GM23338 (cell line): ENCODE results near the gene TNFSF8. TPM values are rescaled to one million over a fixed set of nuclear protein-coding genes. Genes with fewer than 3 reads are reported as not detected.
A peak's percentile ranks its signal among the peaks of the same experiment; 100 is the strongest.

ENCODE experiments used
- ATAC-seq: fragments of 200-7000 bp; cut with Tn5 transposase; 3 replicates; pipeline ENCODE4 v1.9.1; 2020
- DNase-seq: peaks from one replicate; pipeline ENCODE4 v3.0.0-alpha.2; 2015; ENCODE audit warnings: low spot score
- H2AFZ ChIP-seq: fragments of 200-600 bp; sonication (generic); 2 replicates; pipeline ENCODE4 v1.8.0; 2016; ENCODE audit warnings: antibody characterized with exemption, mild to moderate bottlenecking, moderate library complexity
- H3F3A ChIP-seq: fragments of 200-600 bp; sonication (generic); replicated peaks from 2 replicates; pipeline ENCODE4 v1.8.0; 2017; ENCODE audit warnings: antibody characterized with exemption, mixed run types, low read depth
- H3K27ac ChIP-seq: fragments of 200-600 bp; sonication (generic); 2 replicates; pipeline ENCODE4 v1.6.1; 2016; ENCODE audit warnings: low read depth
- H3K27me3 ChIP-seq: fragments of 200-600 bp; sonication (generic); 2 replicates; pipeline ENCODE4 v1.8.0; 2016; ENCODE audit warnings: mild to moderate bottlenecking, mixed run types, moderate library complexity; ENCODE audit not compliant: insufficient read depth
- H3K36me3 ChIP-seq: fragments of 200-600 bp; sonication (generic); 2 replicates; pipeline ENCODE4 v1.8.0; 2016; ENCODE audit warnings: mild to moderate bottlenecking; ENCODE audit not compliant: insufficient read depth
- H3K4me1 ChIP-seq: fragments of 200-600 bp; sonication (generic); 2 replicates; pipeline ENCODE4 v1.8.0; 2016; ENCODE audit warnings: mild to moderate bottlenecking, moderate library complexity; ENCODE audit not compliant: insufficient read depth
- H3K4me2 ChIP-seq: fragments of 200-600 bp; sonication (generic); 2 replicates; pipeline ENCODE4 v1.7.1; 2017; ENCODE audit warnings: mixed run types
- H3K4me3 ChIP-seq: fragments of 200-600 bp; sonication (generic); 2 replicates; pipeline ENCODE4 v1.6.1; 2016; ENCODE audit warnings: mixed run types
- H3K79me2 ChIP-seq: fragments of 200-600 bp; sonication (generic); replicated peaks from 2 replicates; pipeline ENCODE4 v1.8.0; 2017; ENCODE audit warnings: mild to moderate bottlenecking; ENCODE audit not compliant: insufficient read depth
- H3K9me2 ChIP-seq: fragments of 200-600 bp; sonication (generic); 2 replicates; pipeline ENCODE4 v1.8.0; 2017; ENCODE audit not compliant: insufficient read depth
- H4K20me1 ChIP-seq: fragments of 200-600 bp; sonication (generic); replicated peaks from 2 replicates; pipeline ENCODE4 v1.8.0; 2017; ENCODE audit warnings: mild to moderate bottlenecking; ENCODE audit not compliant: insufficient read depth
- H3K27ac Mint-ChIP-seq: 2 replicates; pipeline ENCODE4 v1.8.0; 2020; ENCODE audit warnings: inconsistent platforms, mild to moderate bottlenecking, moderate library complexity, mixed read lengths
- H3K27me3 Mint-ChIP-seq: 3 replicates; pipeline ENCODE4 v1.8.0; 2022; ENCODE audit warnings: low read depth, mild to moderate bottlenecking, moderate library complexity, mixed read lengths, inconsistent platforms; ENCODE audit not compliant: insufficient read depth, poor library complexity
- H3K36me3 Mint-ChIP-seq: 3 replicates; pipeline ENCODE4 v1.8.0; 2021; ENCODE audit warnings: low read depth, mild to moderate bottlenecking, inconsistent platforms, moderate library complexity, mixed read lengths
- H3K4me1 Mint-ChIP-seq: 3 replicates; pipeline ENCODE4 v1.8.0; 2020; ENCODE audit warnings: mild to moderate bottlenecking, inconsistent platforms, mixed read lengths
- H3K4me3 Mint-ChIP-seq: 3 replicates; pipeline ENCODE4 v1.8.0; 2021; ENCODE audit warnings: moderate library complexity, mild to moderate bottlenecking, inconsistent platforms, mixed read lengths
- H3K9me3 Mint-ChIP-seq: 3 replicates; pipeline ENCODE4 v1.8.0; 2020; ENCODE audit warnings: moderate library complexity, mild to moderate bottlenecking, inconsistent platforms, mixed read lengths
- EZH2phosphoT487 ChIP-seq: fragments of 200-600 bp; sonication (generic); IDR thresholded peaks from one replicate; pipeline ENCODE4 v1.8.1; 2018; ENCODE audit warnings: antibody characterized with exemption; ENCODE audit not compliant: unreplicated experiment
- POLR2AphosphoS5 ChIP-seq: IDR thresholded peaks from 2 replicates; pipeline ENCODE4 v1.6.1; 2016; ENCODE audit warnings: antibody characterized with exemption, low read depth
- ZNF331 ChIP-seq: fragments of 250-450 bp; sonication (Bioruptor Pico); IDR thresholded peaks from 2 replicates; pipeline ENCODE4 v1.5.0; 2020; ENCODE audit warnings: low read depth, mild to moderate bottlenecking, moderate library complexity
- polyA plus RNA-seq: library from polyadenylated mRNA; unstranded; fragments of >200 nt; fragmentation: Nextera tagmentation; extraction: Ambion mirVana; gene quantifications from 2 replicates; pipeline ENCODE4 v1.2.1, GENCODE V29; 2016
- total RNA-seq: library from RNA; depleted of rRNA; stranded (reverse); fragments of >200 nt; shearing (Covaris generic); gene quantifications from 2 replicates; pipeline ENCODE4 v1.2.3, GENCODE V29; 2014
- TF ChIP-seq, protein P1 (sequence below), 2 experiments: fragments of 200-600 bp in 1 of 2; sonication (generic) in 1 of 2; conservative IDR thresholded peaks; 2 replicates each; pipeline versions ENCODE4 v1.5.1 to v1.6.1; 2016 to 2017; ENCODE audit warnings: antibody characterized with exemption in 2 of 2, low read depth in 2 of 2, mild to moderate bottlenecking in 2 of 2, moderate library complexity in 1 of 2
- TF ChIP-seq, protein P2 (sequence below): IDR thresholded peaks from one replicate; pipeline ENCODE4 v1.6.1; 2018; ENCODE audit warnings: antibody characterized with exemption; ENCODE audit not compliant: unreplicated experiment
- TF ChIP-seq, protein P3 (sequence below): fragments of 250-450 bp; sonication (Bioruptor Pico); IDR thresholded peaks from 2 replicates; pipeline ENCODE4 v1.5.0; 2020; ENCODE audit warnings: mild to moderate bottlenecking, moderate library complexity

TNFSF8 gene
- total and polyA plus RNA-seq, 2 experiments from 2014 or later: not detected

DNA sequence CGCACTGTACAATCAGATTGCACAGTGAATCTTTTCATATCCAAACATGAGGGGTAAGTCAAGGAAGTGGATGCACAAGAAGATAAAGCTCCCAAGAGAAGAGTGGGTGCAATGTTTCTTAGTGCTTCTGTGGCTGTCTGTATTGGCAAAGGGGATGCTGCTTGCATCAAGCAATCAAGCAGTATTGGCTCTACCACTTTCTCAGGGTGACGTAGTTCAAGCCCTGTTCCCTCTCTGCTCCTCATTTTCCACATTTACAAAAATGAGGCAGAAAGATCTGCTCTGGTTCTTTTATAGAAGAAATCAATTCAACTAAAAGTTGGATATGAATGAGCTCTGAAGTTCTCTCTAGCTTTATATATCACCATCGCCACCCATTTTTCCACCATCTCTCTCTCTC lies 2.3 kb downstream of the TNFSF8 start (continued):
- TF ChIP-seq, protein P1, sequence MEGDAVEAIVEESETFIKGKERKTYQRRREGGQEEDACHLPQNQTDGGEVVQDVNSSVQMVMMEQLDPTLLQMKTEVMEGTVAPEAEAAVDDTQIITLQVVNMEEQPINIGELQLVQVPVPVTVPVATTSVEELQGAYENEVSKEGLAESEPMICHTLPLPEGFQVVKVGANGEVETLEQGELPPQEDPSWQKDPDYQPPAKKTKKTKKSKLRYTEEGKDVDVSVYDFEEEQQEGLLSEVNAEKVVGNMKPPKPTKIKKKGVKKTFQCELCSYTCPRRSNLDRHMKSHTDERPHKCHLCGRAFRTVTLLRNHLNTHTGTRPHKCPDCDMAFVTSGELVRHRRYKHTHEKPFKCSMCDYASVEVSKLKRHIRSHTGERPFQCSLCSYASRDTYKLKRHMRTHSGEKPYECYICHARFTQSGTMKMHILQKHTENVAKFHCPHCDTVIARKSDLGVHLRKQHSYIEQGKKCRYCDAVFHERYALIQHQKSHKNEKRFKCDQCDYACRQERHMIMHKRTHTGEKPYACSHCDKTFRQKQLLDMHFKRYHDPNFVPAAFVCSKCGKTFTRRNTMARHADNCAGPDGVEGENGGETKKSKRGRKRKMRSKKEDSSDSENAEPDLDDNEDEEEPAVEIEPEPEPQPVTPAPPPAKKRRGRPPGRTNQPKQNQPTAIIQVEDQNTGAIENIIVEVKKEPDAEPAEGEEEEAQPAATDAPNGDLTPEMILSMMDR (conservative IDR thresholded peaks at IDR 0.05; ENCODE audit: low read depth in 2 of 2): no peak
- TF ChIP-seq, protein P2, sequence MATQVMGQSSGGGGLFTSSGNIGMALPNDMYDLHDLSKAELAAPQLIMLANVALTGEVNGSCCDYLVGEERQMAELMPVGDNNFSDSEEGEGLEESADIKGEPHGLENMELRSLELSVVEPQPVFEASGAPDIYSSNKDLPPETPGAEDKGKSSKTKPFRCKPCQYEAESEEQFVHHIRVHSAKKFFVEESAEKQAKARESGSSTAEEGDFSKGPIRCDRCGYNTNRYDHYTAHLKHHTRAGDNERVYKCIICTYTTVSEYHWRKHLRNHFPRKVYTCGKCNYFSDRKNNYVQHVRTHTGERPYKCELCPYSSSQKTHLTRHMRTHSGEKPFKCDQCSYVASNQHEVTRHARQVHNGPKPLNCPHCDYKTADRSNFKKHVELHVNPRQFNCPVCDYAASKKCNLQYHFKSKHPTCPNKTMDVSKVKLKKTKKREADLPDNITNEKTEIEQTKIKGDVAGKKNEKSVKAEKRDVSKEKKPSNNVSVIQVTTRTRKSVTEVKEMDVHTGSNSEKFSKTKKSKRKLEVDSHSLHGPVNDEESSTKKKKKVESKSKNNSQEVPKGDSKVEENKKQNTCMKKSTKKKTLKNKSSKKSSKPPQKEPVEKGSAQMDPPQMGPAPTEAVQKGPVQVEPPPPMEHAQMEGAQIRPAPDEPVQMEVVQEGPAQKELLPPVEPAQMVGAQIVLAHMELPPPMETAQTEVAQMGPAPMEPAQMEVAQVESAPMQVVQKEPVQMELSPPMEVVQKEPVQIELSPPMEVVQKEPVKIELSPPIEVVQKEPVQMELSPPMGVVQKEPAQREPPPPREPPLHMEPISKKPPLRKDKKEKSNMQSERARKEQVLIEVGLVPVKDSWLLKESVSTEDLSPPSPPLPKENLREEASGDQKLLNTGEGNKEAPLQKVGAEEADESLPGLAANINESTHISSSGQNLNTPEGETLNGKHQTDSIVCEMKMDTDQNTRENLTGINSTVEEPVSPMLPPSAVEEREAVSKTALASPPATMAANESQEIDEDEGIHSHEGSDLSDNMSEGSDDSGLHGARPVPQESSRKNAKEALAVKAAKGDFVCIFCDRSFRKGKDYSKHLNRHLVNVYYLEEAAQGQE: no peak
- no peak for TF ChIP-seq EZH2phosphoT487

DNA sequence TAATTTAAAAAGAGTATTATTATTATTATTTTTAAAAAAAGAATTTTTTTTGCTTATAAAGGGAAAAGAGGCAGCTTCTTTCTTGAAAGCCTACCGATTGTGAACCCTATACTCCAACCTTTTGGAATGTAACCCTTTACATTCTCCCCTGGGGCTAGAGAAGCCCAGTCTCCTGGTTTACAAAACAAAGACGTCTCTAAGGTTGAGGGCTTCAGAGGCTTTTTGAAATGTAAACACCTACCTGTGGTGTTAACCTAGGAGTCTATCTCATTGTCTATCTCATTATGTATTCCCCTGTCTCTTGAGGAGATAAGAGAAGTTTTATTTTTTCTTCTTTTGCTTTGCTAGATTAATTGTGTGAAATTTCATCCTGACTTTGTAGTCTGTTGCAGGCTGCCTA lies 4.7 kb downstream of the TNFSF8 start:
- Mint-ChIP-seq H3K36me3 (no peaks in the 10 kb centered on the region), H3K9me3 (no peaks in the 10 kb centered on the region), H3K4me3 (no peak overlapping the region), H3K4me1 (peaks cover 14% of the 10 kb centered on the region; the same call in 2 of the 3 replicates), H3K27me3 (peaks cover 94% of the 10 kb centered on the region), H3K27ac (no peak overlapping the region)
- Histone ChIP-seq H3K79me2 (no peaks in the 10 kb centered on the region), H3F3A (no peaks in the 10 kb centered on the region), H3K27me3 (peaks cover 100% of the 10 kb centered on the region), H3K27ac (no peak overlapping the region), H3K4me2 (no peak overlapping the region), H3K9me2 (no peaks in the 10 kb centered on the region), H3K4me3 (no peak overlapping the region), H4K20me1 (peaks cover 21% of the 10 kb centered on the region; the same call in 1 of the 2 replicates), H3K4me1 (peaks cover 8% of the 10 kb centered on the region; the same call in 1 of the 2 replicates), H2AFZ (no peak overlapping the region), H3K36me3 (no peaks in the 10 kb centered on the region)
- DNase-seq (peak; percentile 93), ATAC-seq (peak; percentile 99)
- TF ChIP-seq ZNF331 (CRISPR knock-in tag): no peak
- TF ChIP-seq, protein P3, sequence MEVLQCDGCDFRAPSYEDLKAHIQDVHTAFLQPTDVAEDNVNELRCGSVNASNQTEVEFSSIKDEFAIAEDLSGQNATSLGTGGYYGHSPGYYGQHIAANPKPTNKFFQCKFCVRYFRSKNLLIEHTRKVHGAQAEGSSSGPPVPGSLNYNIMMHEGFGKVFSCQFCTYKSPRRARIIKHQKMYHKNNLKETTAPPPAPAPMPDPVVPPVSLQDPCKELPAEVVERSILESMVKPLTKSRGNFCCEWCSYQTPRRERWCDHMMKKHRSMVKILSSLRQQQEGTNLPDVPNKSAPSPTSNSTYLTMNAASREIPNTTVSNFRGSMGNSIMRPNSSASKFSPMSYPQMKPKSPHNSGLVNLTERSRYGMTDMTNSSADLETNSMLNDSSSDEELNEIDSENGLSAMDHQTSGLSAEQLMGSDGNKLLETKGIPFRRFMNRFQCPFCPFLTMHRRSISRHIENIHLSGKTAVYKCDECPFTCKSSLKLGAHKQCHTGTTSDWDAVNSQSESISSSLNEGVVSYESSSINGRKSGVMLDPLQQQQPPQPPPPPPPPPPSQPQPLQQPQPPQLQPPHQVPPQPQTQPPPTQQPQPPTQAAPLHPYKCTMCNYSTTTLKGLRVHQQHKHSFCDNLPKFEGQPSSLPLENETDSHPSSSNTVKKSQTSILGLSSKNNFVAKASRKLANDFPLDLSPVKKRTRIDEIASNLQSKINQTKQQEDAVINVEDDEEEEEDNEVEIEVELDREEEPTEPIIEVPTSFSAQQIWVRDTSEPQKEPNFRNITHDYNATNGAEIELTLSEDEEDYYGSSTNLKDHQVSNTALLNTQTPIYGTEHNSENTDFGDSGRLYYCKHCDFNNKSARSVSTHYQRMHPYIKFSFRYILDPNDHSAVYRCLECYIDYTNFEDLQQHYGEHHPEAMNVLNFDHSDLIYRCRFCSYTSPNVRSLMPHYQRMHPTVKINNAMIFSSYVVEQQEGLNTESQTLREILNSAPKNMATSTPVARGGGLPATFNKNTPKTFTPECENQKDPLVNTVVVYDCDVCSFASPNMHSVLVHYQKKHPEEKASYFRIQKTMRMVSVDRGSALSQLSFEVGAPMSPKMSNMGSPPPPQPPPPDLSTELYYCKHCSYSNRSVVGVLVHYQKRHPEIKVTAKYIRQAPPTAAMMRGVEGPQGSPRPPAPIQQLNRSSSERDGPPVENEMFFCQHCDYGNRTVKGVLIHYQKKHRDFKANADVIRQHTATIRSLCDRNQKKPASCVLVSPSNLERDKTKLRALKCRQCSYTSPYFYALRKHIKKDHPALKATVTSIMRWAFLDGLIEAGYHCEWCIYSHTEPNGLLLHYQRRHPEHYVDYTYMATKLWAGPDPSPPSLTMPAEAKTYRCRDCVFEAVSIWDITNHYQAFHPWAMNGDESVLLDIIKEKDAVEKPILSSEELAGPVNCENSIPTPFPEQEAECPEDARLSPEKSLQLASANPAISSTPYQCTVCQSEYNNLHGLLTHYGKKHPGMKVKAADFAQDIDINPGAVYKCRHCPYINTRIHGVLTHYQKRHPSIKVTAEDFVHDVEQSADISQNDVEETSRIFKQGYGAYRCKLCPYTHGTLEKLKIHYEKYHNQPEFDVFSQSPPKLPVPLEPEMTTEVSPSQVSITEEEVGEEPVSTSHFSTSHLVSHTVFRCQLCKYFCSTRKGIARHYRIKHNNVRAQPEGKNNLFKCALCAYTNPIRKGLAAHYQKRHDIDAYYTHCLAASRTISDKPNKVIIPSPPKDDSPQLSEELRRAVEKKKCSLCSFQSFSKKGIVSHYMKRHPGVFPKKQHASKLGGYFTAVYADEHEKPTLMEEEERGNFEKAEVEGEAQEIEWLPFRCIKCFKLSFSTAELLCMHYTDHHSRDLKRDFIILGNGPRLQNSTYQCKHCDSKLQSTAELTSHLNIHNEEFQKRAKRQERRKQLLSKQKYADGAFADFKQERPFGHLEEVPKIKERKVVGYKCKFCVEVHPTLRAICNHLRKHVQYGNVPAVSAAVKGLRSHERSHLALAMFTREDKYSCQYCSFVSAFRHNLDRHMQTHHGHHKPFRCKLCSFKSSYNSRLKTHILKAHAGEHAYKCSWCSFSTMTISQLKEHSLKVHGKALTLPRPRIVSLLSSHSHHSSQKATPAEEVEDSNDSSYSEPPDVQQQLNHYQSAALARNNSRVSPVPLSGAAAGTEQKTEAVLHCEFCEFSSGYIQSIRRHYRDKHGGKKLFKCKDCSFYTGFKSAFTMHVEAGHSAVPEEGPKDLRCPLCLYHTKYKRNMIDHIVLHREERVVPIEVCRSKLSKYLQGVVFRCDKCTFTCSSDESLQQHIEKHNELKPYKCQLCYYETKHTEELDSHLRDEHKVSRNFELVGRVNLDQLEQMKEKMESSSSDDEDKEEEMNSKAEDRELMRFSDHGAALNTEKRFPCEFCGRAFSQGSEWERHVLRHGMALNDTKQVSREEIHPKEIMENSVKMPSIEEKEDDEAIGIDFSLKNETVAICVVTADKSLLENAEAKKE (CRISPR knock-in tag): 0 out of 2 replicates have a peak, but pooled peaks have one; percentile 31
- peak; percentile 79 for TF ChIP-seq POLR2AphosphoS5
